Measurements from ENCODE around the gene PPP2R3C.

The PPP2R3C gene

GRCh38 chr14:35146711-35147149 is 24.9 kb upstream of the PPP2R3C start:
- DNase-seq (ENCODE audit: extremely low read depth, low read depth), result no peak
- TF ChIP-seq CTCF (IDR thresholded peaks at IDR 0.05; ENCODE audit: low read depth, low read length), result no peak

- no peak for DNase-seq (ENCODE audit: extremely low read depth, low read depth)
These were observed 22.2 kb upstream of the PPP2R3C start for GRCh38 chr14:35144029-35144428.

GRCh38 chr14:35140718-35141581 is 19.2 kb upstream of the PPP2R3C start:
- DNase-seq (ENCODE audit: extremely low read depth, low read depth), result no peak
- TF ChIP-seq CTCF (IDR thresholded peaks at IDR 0.05; ENCODE audit: low read depth, low read length), result peak; percentile 21

More at GRCh38 chr14:35144029-35144428, 22.2 kb upstream of the PPP2R3C start:
- TF ChIP-seq CTCF (IDR thresholded peaks at IDR 0.05; ENCODE audit: low read depth, low read length), result no peak

- TF ChIP-seq CTCF (IDR thresholded peaks at IDR 0.05; ENCODE audit: low read depth, low read length), result no peak
- no peak for DNase-seq (ENCODE audit: extremely low read depth, low read depth)
These were observed 16.8 kb upstream of the PPP2R3C start for GRCh38 chr14:35138585-35138984.

GRCh38 chr14:35134329-35135123 is 12.7 kb upstream of the PPP2R3C start:
- TF ChIP-seq CTCF (IDR thresholded peaks at IDR 0.05; ENCODE audit: low read depth, low read length), result no peak
- DNase-seq (ENCODE audit: extremely low read depth, low read depth), result no peak

GRCh38 chr14:35133542-35134328 is 11.9 kb upstream of the PPP2R3C start:
- no peak for TF ChIP-seq CTCF (IDR thresholded peaks at IDR 0.05; ENCODE audit: low read depth, low read length)
- no peak for DNase-seq (ENCODE audit: extremely low read depth, low read depth)

Measured in AG09319 (cell line).